A549 (cell line): ENCODE results near the gene KRT14.

Experiments used
- CTCF ChIP-seq: fragments of >200 bp; sonication (Bioruptor Twin); formaldehyde crosslinking; IDR thresholded peaks from 3 replicates; pipeline ENCODE4 v1.5.1; 2016
- EP300 ChIP-seq, 2 experiments: fragments of >200 bp; sonication (Bioruptor Twin); formaldehyde crosslinking; IDR thresholded peaks; 2 replicates in 1 of 2; 3 replicates in 1 of 2; pipeline ENCODE4 v1.6.1; 2016 to 2017
- MAX ChIP-seq: IDR thresholded peaks from 2 replicates; pipeline ENCODE4 v1.6.1; 2012
- PBX3 ChIP-seq: IDR thresholded peaks from 2 replicates; pipeline ENCODE4 v1.6.1; 2012
- POLR2A ChIP-seq: IDR thresholded peaks from 2 replicates; pipeline ENCODE4 v1.6.1; 2012; ENCODE audit warnings: mild to moderate bottlenecking, low read length

- no peak for TF ChIP-seq EP300 (IDR thresholded peaks at IDR 0.05)
- TF ChIP-seq CTCF: no peak
- TF ChIP-seq POLR2A: no peak
- TF ChIP-seq MAX: no peak
- no peak for TF ChIP-seq PBX3
Observed at GRCh38 chr17:41631898-41632285, 45.2 kb upstream of the KRT14 start.
